SJSA1 (cell line): ENCODE results near the gene WDFY3. TPM values are rescaled to one million over a fixed set of nuclear protein-coding genes. Genes with fewer than 3 reads are reported as not detected.
"Not testable (repeated sequence)": the region's sequence is repeated elsewhere in the genome, so short reads cannot be mapped to it uniquely, and the experiment has no call there.

ENCODE experiments used
- DNase-seq, 2 experiments: peaks; one replicate each; pipeline ENCODE4 v3.0.0-alpha.2; 2015 to 2020; ENCODE audit warnings: low spot score in 2 of 2, low read depth in 1 of 2
- H3K27ac ChIP-seq: fragments of 250-450 bp; sonication (Bioruptor Pico); 2 replicates; pipeline ENCODE4 v1.5.1; 2020; ENCODE audit warnings: mild to moderate bottlenecking, moderate library complexity
- H3K27me3 ChIP-seq: fragments of 250-450 bp; sonication (Bioruptor Pico); replicated peaks from 2 replicates; pipeline ENCODE4 v1.5.1; 2020; ENCODE audit warnings: mild to moderate bottlenecking, moderate library complexity
- H3K36me3 ChIP-seq: fragments of 250-450 bp; sonication (Bioruptor Pico); 2 replicates; pipeline ENCODE4 v1.5.1; 2020; ENCODE audit warnings: mild to moderate bottlenecking
- H3K4me1 ChIP-seq: fragments of 250-450 bp; sonication (Bioruptor Pico); replicated peaks from 2 replicates; pipeline ENCODE4 v1.6.1; 2021; ENCODE audit warnings: mild to moderate bottlenecking
- H3K4me3 ChIP-seq: fragments of 250-450 bp; sonication (Bioruptor Pico); 2 replicates; pipeline ENCODE4 v1.5.1; 2020; ENCODE audit warnings: mild to moderate bottlenecking
- H3K9me3 ChIP-seq: fragments of 250-450 bp; sonication (Bioruptor Pico); replicated peaks from 2 replicates; pipeline ENCODE4 v1.5.1; 2020; ENCODE audit warnings: mild to moderate bottlenecking
- total RNA-seq: library from RNA; depleted of rRNA; stranded (reverse); fragments of >200 nt; shearing (Covaris generic); gene quantifications from 2 replicates; pipeline ENCODE4 v1.2.3, GENCODE V29; 2014

The WDFY3 gene
- total RNA-seq, 1 experiment from 2014 or later = 49.7 TPM

- no peak overlapping the region for H3K4me3 ChIP-seq
- no peak overlapping the region for H3K27ac ChIP-seq
- no peaks in the 10 kb centered on the region for H3K27me3 ChIP-seq
- peaks cover 83% of the 10 kb centered on the region for H3K36me3 ChIP-seq
- no peaks in the 10 kb centered on the region for H3K9me3 ChIP-seq
- no peaks in the 10 kb centered on the region for H3K4me1 ChIP-seq
- DNase-seq = no peak
These were observed 260.2 kb downstream of the WDFY3 start for GRCh38 chr4:84706286-84706685.

GRCh38 chr4:84699001-84699671, 267.4 kb downstream of the WDFY3 start:
- peaks cover 3% of the 10 kb centered on the region; the same call in 1 of the 2 replicates for H3K4me1 ChIP-seq
- no peak overlapping the region for H3K27ac ChIP-seq
- H3K4me3 ChIP-seq = no peak overlapping the region
- peaks cover 72% of the 10 kb centered on the region for H3K36me3 ChIP-seq
- no peak for DNase-seq
- H3K27me3 ChIP-seq = no peaks in the 10 kb centered on the region
- no peaks in the 10 kb centered on the region for H3K9me3 ChIP-seq

GRCh38 chr4:84697615-84698201, 268.8 kb downstream of the WDFY3 start:
- Histone ChIP-seq H3K4me1 (peaks cover 12% of the 10 kb centered on the region), H3K4me3 (no peak overlapping the region), H3K9me3 (no peaks in the 10 kb centered on the region), H3K27me3 (no peaks in the 10 kb centered on the region), H3K36me3 (peaks cover 70% of the 10 kb centered on the region), H3K27ac (no peak overlapping the region)
- no peak for DNase-seq

GRCh38 chr4:84697159-84697558, 269.3 kb downstream of the WDFY3 start:
- Histone ChIP-seq H3K4me1 (peaks cover 17% of the 10 kb centered on the region), H3K27ac (no peak overlapping the region), H3K27me3 (no peaks in the 10 kb centered on the region), H3K36me3 (peaks cover 72% of the 10 kb centered on the region), H3K9me3 (no peaks in the 10 kb centered on the region), H3K4me3 (no peak overlapping the region)
- no peak for DNase-seq

GRCh38 chr4:84691800-84692199, 274.7 kb downstream of the WDFY3 start:
- no peak for DNase-seq
- peaks cover 51% of the 10 kb centered on the region for H3K4me1 ChIP-seq
- no peak overlapping the region for H3K4me3 ChIP-seq
- peaks cover 75% of the 10 kb centered on the region for H3K36me3 ChIP-seq
- H3K27ac ChIP-seq = peak overlapping the region; percentile 56
- H3K9me3 ChIP-seq = no peaks in the 10 kb centered on the region
- H3K27me3 ChIP-seq = no peaks in the 10 kb centered on the region

GRCh38 chr4:84691170-84691691, 275.3 kb downstream of the WDFY3 start:
- Histone ChIP-seq H3K9me3 (no peaks in the 10 kb centered on the region), H3K27me3 (no peaks in the 10 kb centered on the region), H3K4me1 (peaks cover 51% of the 10 kb centered on the region), H3K4me3 (no peak overlapping the region), H3K27ac (peak overlapping the region; percentile 56), H3K36me3 (peaks cover 74% of the 10 kb centered on the region)
- DNase-seq = peak; percentile 63 to 94

GRCh38 chr4:84690481-84690880, 276.0 kb downstream of the WDFY3 start:
- H3K9me3 ChIP-seq = no peaks in the 10 kb centered on the region
- peaks cover 51% of the 10 kb centered on the region for H3K4me1 ChIP-seq
- no peak for DNase-seq
- H3K36me3 ChIP-seq = peaks cover 67% of the 10 kb centered on the region
- H3K27ac ChIP-seq = peak overlapping the region; percentile 56
- no peak overlapping the region for H3K4me3 ChIP-seq
- H3K27me3 ChIP-seq = no peaks in the 10 kb centered on the region

GRCh38 chr4:84689197-84689596, 277.3 kb downstream of the WDFY3 start:
- no peaks in the 10 kb centered on the region for H3K9me3 ChIP-seq
- H3K27me3 ChIP-seq = no peaks in the 10 kb centered on the region
- H3K36me3 ChIP-seq = peaks cover 62% of the 10 kb centered on the region
- H3K4me3 ChIP-seq = no peak overlapping the region
- no peak for DNase-seq
- H3K27ac ChIP-seq = no peak overlapping the region
- H3K4me1 ChIP-seq = peaks cover 51% of the 10 kb centered on the region

- Histone ChIP-seq H3K4me1 (peaks cover 52% of the 10 kb centered on the region), H3K27me3 (no peaks in the 10 kb centered on the region), H3K9me3 (no peaks in the 10 kb centered on the region), H3K4me3 (no peak overlapping the region), H3K36me3 (peaks cover 66% of the 10 kb centered on the region), H3K27ac (no peak overlapping the region)
- DNase-seq = no peak
These were observed 277.9 kb downstream of the WDFY3 start for GRCh38 chr4:84688605-84689004.

- no peaks in the 10 kb centered on the region for H3K27me3 ChIP-seq
- H3K4me3 ChIP-seq = no peak overlapping the region
- H3K27ac ChIP-seq = no peak overlapping the region
- no peak for DNase-seq
- no peaks in the 10 kb centered on the region for H3K9me3 ChIP-seq
- peaks cover 48% of the 10 kb centered on the region for H3K4me1 ChIP-seq
- H3K36me3 ChIP-seq = peaks cover 70% of the 10 kb centered on the region
These were observed 281.4 kb downstream of the WDFY3 start for GRCh38 chr4:84685105-84685504.

GRCh38 chr4:84684361-84684760, 282.1 kb downstream of the WDFY3 start:
- H3K4me1 ChIP-seq = peaks cover 48% of the 10 kb centered on the region
- no peak overlapping the region for H3K4me3 ChIP-seq
- DNase-seq = no peak
- H3K9me3 ChIP-seq = no peaks in the 10 kb centered on the region
- no peaks in the 10 kb centered on the region for H3K27me3 ChIP-seq
- H3K36me3 ChIP-seq = peaks cover 68% of the 10 kb centered on the region
- no peak overlapping the region for H3K27ac ChIP-seq

- no peak for DNase-seq
- Histone ChIP-seq H3K4me1 (peaks cover 46% of the 10 kb centered on the region), H3K9me3 (no peaks in the 10 kb centered on the region), H3K27me3 (no peaks in the 10 kb centered on the region), H3K27ac (peak overlapping the region; percentile 14; the same call in 1 of the 2 replicates), H3K36me3 (peaks cover 68% of the 10 kb centered on the region), H3K4me3 (no peak overlapping the region)
These were observed 283.2 kb downstream of the WDFY3 start for GRCh38 chr4:84683064-84683850.

GRCh38 chr4:84682661-84683060, 283.8 kb downstream of the WDFY3 start:
- H3K4me3 ChIP-seq, DNase-seq, H3K27me3 ChIP-seq, H3K9me3 ChIP-seq: not testable (repeated sequence)
- Histone ChIP-seq H3K4me1 (peaks cover 40% of the 10 kb centered on the region), H3K36me3 (peaks cover 66% of the 10 kb centered on the region), H3K27ac (peak overlapping the region; percentile 14)
